Stomach (tissue), 4 donors: ENCODE data around the gene INSRR.

Source experiments
- EP300 ChIP-seq: sonication (generic); formaldehyde crosslinking; IDR thresholded peaks from one replicate; pipeline ENCODE4 v1.6.1; 2017; ENCODE audit warnings: antibody characterized with exemption
- POLR2AphosphoS5 ChIP-seq, 3 donors: sonication (generic); formaldehyde crosslinking; IDR thresholded peaks; one replicate each; pipeline ENCODE4 v1.6.1; 2016; ENCODE audit warnings: antibody characterized with exemption in 3 of 3
- TF ChIP-seq, protein P1 (sequence below), 7 experiments: fragments of 450-650 bp in 4 of 7; fragments of 200-600 bp in 3 of 7; sonication (generic) in 3 of 7; IDR thresholded peaks; one replicate each; pipeline ENCODE4 v1.5.1; 2016 to 2019; ENCODE audit warnings: antibody characterized with exemption in 7 of 7, control low read depth in 2 of 7, mild to moderate bottlenecking in 1 of 7

DNA sequence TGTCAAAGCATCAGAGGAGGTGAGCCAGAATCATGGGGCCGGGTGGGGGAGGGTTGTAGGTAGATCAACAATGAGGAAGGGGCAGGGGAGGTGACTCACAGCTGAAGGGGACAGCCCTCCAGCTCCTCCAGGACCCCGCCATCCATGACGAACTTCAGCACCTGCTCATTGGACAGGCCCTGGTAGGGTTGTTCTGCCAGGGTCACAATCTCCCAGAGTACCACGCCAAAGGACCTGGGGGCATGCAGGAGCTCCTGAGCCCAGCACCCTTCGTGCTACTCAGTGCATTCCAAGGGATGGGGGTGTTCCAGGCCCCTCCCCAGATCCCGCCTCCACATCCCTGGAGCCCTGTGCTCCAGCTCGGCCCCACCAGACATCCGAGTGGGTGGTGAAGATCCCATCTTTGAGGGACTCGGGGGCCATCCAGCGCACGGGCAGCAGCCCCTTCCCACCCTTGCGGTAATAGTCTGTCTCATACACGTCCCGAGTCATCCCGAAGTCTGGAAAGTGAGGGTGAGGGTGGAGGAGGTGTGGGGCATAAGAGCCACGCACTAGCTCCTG, 17.5 kb downstream of the INSRR start:
- TF ChIP-seq, protein P1, sequence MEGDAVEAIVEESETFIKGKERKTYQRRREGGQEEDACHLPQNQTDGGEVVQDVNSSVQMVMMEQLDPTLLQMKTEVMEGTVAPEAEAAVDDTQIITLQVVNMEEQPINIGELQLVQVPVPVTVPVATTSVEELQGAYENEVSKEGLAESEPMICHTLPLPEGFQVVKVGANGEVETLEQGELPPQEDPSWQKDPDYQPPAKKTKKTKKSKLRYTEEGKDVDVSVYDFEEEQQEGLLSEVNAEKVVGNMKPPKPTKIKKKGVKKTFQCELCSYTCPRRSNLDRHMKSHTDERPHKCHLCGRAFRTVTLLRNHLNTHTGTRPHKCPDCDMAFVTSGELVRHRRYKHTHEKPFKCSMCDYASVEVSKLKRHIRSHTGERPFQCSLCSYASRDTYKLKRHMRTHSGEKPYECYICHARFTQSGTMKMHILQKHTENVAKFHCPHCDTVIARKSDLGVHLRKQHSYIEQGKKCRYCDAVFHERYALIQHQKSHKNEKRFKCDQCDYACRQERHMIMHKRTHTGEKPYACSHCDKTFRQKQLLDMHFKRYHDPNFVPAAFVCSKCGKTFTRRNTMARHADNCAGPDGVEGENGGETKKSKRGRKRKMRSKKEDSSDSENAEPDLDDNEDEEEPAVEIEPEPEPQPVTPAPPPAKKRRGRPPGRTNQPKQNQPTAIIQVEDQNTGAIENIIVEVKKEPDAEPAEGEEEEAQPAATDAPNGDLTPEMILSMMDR (IDR thresholded peaks at IDR 0.05), result no peak
- TF ChIP-seq EP300 (no peak), POLR2AphosphoS5 (IDR thresholded peaks at IDR 0.05) (no peak)
